ENCODE measurements around the gene DACT2.

Gene DACT2

DNA sequence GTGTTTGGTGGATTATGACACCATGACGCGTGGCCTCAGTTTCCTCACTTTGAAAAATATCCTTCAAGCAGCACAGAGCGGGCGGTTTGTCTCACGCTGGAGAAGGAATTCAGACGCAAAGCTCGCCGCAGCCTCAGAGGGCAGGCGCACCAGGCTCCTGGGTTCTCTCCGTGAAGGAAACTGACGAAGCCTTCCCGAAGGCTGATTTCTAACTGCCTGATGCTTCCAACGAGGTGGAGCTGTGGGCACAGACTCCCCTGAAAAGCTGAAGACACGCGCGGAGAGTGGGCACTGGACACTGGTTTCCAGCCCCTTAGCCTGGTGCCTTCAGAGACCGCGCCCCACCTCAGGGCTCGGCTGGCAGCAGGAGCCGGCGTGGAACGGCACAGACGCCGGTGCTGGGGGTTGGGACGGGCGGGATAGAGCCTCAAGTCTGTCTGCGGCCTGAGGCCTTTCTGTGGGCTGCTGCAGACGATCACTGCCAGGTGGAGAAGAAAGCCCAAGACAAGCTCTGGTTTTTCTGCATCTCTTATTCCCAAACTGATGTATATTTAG lies 56.1 kb downstream of the DACT2 start:
- no peak for DNase-seq

DNA sequence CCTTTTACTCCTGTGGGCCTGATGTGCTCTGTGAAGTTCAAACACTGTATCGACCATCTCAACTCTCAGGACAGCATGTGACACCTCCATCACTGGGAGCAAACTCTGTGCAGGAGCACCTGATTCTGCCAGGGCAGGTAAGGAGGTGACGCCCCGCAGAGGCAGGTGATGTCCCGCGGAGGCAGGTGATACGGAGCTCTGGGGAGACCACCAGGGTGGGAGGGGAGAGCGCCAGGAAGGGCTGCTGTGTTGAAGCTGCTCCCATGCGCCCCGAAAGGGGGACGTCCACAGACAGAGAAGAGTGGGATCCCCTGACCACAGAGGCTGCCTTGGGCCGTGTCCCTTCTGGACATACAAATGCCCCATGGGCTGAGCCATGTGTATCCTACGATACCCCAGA lies 58.3 kb downstream of the DACT2 start:
- no peak for DNase-seq

GRCh38 chr6:168260420-168260987 lies 59.1 kb downstream of the DACT2 start:
- no peak for DNase-seq

DNA sequence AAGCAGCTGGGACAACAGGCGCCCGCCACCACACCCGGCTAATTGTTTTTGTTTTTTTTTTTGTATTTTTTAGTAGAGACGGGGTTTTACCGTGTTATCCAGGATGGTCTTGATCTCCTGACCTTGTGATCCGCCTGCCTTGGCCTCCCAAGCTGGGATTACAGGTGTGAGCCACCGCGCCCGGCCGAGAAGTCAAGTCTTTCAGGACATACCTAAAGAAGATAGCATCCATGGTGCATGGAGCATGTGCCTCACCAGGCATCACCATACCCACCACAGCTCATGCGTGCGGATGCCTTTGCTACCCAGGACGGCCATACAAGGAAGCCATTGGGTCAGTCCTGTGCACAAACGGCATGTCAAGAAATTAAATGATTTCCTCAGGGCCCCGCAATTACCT lies 60.8 kb downstream of the DACT2 start:
- no peak for DNase-seq

DNA sequence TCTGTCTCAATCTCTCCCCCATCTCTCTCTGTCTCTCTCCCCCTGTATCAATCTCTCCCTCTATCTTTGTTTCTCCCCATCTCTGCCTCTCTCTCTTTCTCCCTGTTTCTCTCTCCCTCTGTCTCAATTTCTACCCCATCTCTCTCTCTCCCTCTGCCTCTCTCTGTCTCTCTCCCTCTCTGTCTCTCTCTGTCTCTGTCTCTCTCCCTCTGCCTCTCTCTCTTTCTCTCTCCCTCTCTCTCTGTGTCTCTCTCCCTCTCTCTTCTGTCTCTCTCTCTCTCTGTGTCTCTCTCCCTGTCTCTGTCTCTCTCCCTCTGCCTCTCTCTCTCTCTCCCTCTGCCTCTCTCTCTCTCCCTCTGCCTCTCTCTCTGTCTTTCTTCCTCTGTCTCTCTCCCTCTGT lies 62.6 kb downstream of the DACT2 start:
- DNase-seq, result no peak
